Activated CD8-positive, alpha-beta memory T cell treated with anti-CD3 and anti-CD28 coated beads for 4 hours (primary cell): ENCODE results near the gene NT5DC2.

Experiments used
- DNase-seq, 2 donors: peaks; one replicate each; pipeline ENCODE4 v3.0.0-alpha.2; 2020; ENCODE audit warnings: low read depth in 2 of 2

Gene NT5DC2

GRCh38 chr3:52524752-52525679 lies 8.6 kb downstream of the NT5DC2 start:
- DNase-seq = no peak

DNA sequence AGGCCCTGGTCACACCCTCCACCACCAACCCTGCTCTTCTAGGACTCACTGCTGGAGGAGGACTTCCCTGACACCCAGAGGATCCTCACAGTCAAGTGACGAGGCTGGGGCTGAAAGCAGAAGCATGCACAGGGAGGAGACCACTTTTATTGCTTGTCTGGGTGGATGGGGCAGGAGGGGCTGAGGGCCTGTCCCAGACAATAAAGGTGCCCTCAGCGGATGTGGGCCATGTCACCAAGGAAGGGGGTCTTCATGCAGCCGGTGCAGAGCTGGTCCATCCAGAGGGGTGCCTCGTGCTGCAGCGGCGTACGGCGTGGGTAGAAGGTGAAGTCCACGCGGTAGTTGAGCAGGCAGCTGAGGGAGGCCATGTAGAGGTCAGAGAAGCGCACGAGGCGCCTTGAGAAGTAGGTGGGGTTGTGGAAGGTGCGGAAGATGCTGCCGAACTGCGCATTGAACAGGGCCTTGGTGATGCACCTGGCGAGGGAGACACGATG lies 9.4 kb downstream of the NT5DC2 start:
- no peak for DNase-seq

- no peak for DNase-seq
Measured at GRCh38 chr3:52523386-52524257, 10.0 kb downstream of the NT5DC2 start.

- DNase-seq = no peak
Measured at GRCh38 chr3:52522651-52523251, 10.9 kb downstream of the NT5DC2 start.

GRCh38 chr3:52521881-52522650 lies 11.6 kb downstream of the NT5DC2 start:
- DNase-seq = no peak

- no peak for DNase-seq
Measured at GRCh38 chr3:52521488-52521824, 12.2 kb downstream of the NT5DC2 start.

GRCh38 chr3:52520716-52521487 lies 12.8 kb downstream of the NT5DC2 start:
- DNase-seq = no peak

GRCh38 chr3:52520141-52520667 lies 13.5 kb downstream of the NT5DC2 start:
- DNase-seq = no peak

GRCh38 chr3:52519445-52520140 lies 14.1 kb downstream of the NT5DC2 start:
- DNase-seq = no peak

DNA sequence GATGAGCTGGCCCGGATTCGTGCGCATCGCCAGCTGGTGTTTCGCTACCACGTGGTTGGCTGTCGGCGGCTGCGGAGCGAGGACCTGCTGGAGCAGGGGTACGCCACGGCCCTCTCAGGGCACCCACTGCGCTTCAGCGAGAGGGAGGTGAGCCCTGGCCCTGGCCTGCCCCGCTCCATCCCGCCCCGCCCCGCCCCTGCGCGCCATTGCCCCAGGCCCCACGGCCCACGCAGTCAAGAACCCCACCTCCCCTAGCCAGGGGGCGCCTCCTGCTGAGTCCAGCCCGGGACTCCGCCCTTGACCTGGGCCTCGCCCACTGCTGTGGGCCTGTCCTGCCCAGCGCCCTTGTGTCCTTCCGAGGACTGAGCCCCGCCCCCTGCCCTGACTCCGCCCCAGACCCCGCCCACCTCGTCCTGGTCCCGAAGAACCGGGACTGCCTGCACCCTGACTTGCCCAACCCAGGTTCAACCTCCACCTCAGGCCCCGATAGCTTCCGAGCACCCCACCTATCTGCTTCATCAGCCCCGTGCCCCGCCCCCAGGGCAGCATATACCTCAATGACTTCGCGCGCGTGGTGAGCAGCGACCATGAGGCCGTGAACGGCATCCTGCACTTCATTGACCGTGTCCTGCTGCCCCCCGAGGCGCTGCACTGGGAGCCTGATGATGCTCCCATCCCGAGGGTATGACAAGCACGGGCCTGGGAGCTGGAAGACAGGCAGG lies 14.8 kb downstream of the NT5DC2 start:
- DNase-seq = no peak

DNA sequence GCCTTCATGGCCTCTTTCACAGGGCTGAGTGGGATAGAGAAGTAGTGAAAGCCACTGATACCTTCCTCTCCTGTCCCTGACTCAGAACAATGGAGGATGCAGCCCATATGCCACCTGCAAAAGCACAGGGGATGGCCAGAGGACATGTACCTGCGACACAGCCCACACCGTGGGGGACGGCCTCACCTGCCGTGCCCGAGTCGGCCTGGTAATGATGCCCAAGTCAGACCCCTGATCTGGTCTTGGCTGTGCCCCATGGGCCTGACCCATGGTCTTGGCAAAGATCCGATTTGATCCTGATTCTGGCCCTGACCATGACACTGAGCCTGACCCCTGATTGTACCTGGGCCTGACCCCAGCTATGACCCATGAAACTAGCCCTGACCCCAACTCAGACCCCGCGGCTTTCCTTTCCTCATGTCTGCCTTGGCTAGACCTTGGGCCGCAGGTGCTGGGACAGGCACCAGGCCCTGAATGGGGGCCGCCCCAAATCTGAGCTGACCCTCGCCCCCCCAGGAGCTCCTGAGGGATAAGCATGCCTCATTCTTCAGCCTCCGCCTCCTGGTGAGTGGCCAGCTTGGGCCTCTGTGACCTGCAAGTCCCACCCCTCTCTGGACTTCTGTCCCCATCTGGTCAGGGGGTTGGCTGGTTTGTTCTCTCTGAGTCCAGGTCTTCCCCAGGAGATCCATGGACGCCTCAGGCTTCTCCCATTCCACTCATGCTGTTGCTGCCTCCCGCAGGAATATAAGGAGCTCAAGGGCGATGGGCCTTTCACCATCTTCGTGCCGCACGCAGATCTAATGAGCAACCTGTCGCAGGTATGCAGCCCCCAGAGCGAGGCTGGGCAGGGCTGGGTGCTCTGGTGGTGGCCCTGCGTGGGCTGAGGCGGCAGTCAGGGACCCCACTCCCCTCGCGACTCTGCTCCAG lies 15.6 kb downstream of the NT5DC2 start:
- DNase-seq = no peak

DNA sequence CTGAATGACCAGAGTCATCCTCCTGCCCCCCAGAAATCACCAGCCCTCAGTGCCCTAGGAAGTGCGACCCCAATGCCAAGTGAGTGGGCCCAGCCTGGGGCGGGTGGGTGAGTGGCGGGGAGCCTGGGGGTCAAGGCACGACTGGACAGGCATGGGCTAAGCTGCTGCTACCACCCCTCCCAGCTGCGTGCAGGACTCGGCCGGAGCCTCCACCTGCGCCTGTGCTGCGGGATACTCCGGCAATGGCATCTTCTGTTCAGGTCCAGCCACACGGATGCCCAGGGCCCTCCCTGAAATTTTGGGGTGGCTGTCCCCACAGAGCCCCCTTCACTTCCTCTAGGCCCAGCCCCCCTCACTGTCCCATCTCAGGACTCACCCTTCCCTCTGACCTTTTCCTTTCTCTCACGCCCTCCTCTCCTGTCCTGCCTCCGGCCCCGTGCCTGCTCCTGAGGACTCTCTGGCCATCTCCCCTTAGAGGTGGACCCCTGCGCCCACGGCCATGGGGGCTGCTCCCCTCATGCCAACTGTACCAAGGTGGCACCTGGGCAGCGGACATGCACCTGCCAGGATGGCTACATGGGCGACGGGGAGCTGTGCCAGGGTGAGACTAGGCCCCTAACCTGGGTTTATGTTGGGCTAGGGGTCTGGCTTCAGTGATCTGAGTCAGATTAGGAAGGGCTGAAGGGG lies 17.0 kb downstream of the NT5DC2 start:
- no peak for DNase-seq

- DNase-seq = no peak
Measured at GRCh38 chr3:52515192-52515591, 18.5 kb downstream of the NT5DC2 start.

DNA sequence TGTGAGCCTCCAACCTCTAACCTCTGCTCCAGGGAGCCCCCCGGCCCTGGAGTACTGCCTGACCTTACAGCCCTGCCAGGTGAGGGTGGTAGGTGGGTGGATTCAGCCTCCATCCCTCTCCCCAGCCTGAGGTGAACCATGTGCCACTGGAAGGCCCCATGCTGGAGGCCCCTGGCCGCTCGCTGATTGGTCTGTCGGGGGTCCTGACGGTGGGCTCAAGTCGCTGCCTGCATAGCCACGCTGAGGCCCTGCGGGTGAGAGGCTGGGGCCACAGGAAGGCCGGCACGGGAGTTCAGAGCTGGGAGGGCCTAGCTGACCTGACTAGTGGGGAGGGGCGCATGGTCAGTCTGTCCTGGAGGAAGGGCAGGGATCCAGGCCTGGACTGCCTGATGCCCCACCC lies 19.1 kb downstream of the NT5DC2 start:
- DNase-seq = no peak

- no peak for DNase-seq
Measured at GRCh38 chr3:52513281-52513680, 20.4 kb downstream of the NT5DC2 start.

GRCh38 chr3:52512727-52513126 lies 20.9 kb downstream of the NT5DC2 start:
- DNase-seq = no peak

DNA sequence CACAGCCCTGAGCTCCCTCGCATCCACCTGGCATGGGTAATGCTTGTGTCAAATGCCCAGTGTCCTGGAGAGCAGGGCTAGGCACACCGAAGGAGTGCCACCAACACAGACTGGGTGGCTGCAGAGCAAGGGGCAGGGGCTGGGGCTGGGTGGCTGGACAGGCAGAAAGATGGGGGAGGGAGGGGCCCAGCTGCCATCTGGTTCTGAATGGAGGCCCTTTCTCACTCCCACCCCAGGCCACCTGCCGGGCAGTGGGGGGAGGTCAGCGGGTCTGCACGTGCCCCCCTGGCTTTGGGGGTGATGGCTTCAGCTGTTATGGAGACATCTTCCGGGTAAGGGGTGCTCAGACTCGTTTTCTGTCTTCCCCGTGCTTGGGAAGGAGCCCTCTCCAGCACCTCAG lies 21.6 kb downstream of the NT5DC2 start:
- no peak for DNase-seq
